Astrocyte of the cerebellum (primary cell): ENCODE measurements around the gene SH3BP2.

Experiments
- DNase-seq: peaks from one replicate; pipeline ENCODE4 v3.0.0-alpha.2; 2011; ENCODE audit warnings: low read depth
- H3K4me3 ChIP-seq: 2 replicates; pipeline ENCODE4 v1.5.1; 2011; ENCODE audit warnings: mild to moderate bottlenecking, low read depth, low read length, moderate library complexity
- in situ Hi-C: cut with HindIII; loops from 2 replicates; pipeline ENCODE4 v1.10.0; 2017; ENCODE audit warnings: low sequenced_read_pairs
- TF ChIP-seq, protein P1 (sequence below): IDR thresholded peaks from 2 replicates; pipeline ENCODE4 v1.5.1; 2012; ENCODE audit warnings: low read length, low read depth, moderate library complexity, mild to moderate bottlenecking; ENCODE audit errors: missing control alignments

SH3BP2 gene

DNA sequence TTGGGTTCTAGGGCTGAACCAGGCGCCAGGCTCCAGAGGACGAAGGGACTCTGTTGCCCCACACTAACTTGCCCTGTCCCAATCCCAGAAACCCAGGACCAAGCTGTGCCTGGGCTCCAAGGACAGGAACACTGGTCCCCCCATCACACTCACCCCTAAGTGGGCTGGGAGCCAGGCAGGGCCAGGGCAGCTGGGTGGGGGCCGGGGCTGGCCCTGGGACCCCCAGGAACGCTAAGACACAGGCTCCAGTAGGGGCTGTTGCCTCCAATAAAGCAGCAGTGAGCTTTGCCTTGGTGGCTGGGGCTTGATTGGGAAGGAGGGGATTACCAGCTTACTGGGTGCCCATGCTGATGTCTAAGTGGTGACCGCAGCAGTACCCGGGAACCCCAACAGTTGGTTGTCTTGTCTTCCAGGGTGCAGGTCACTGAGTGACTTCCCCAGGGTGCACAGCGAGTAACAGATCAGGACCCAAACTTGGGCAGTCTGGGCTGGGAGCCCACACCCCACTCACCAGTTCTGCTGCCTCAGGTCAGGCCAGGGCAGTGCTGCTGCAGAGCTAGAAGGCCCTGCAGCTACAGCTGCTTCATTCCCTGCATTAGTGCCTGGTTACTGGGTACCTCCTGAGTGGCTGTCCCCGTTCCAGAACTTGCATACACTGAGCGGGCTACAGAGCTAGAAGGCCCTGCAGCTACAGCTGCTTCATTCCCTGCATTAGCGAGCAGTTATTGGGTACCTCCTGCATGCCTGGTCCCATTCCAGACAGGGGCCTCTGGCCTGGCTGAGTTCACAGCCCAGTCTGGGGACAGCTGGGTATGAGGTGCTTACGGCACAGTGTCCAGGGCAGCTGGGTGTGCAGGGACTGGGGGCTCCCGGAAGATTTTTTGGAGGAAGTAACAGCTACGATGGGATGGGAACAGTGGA lies 41.4 kb downstream of the SH3BP2 start:
- no peak for DNase-seq
- TF ChIP-seq, protein P1, sequence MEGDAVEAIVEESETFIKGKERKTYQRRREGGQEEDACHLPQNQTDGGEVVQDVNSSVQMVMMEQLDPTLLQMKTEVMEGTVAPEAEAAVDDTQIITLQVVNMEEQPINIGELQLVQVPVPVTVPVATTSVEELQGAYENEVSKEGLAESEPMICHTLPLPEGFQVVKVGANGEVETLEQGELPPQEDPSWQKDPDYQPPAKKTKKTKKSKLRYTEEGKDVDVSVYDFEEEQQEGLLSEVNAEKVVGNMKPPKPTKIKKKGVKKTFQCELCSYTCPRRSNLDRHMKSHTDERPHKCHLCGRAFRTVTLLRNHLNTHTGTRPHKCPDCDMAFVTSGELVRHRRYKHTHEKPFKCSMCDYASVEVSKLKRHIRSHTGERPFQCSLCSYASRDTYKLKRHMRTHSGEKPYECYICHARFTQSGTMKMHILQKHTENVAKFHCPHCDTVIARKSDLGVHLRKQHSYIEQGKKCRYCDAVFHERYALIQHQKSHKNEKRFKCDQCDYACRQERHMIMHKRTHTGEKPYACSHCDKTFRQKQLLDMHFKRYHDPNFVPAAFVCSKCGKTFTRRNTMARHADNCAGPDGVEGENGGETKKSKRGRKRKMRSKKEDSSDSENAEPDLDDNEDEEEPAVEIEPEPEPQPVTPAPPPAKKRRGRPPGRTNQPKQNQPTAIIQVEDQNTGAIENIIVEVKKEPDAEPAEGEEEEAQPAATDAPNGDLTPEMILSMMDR = no peak
- H3K4me3 ChIP-seq = no peak overlapping the region
- in situ Hi-C loops = no loop called here

DNA sequence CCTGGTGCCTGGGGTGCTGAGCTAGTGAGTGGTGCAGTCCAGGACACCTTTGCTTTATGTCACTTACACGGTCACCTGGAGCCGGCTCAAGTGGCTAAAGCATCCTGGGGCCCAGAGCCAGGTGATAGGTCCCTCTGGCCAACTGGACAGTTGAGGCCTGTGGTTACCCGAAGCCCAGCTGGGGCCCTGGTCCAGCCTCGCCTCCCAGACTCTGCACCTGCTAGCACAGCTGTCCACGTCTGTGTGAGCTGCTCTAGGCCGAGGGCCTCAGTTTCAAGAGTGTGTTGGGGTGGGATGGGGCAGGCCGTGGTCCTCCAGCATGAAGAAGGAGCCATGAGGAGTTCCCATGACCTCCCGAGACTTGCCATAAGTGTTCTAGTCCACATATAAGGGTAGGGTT lies 43.1 kb downstream of the SH3BP2 start:
- TF ChIP-seq, protein P1 = no peak
- no peak for DNase-seq
- H3K4me3 ChIP-seq = no peak overlapping the region
- in situ Hi-C loops = no loop called here

DNA sequence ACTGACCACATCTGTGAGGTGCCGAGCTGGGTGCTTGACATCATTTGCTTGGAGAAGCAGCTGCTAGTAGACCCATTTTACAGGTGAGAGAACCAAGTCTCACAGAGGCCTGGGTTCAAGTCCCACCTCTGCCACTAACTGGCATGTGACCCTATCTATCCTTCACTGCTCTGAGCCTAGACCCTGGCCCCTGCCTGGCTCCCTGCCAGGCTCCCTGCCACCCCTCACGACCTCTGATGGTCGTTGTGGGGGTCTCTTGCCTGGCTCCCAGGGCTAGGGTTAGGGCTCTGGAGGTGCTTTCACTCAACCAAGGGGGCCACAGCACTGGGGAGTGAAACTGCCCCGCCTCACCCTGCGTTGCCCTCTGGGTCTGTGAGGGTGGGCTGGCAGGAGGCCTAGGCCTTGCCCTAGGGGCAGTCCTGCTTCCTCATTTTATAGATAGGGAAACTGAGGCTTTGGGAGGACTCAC lies 43.5 kb downstream of the SH3BP2 start:
- H3K4me3 ChIP-seq = no peak overlapping the region
- in situ Hi-C loops = no loop called here
- TF ChIP-seq, protein P1 = no peak
- no peak for DNase-seq

DNA sequence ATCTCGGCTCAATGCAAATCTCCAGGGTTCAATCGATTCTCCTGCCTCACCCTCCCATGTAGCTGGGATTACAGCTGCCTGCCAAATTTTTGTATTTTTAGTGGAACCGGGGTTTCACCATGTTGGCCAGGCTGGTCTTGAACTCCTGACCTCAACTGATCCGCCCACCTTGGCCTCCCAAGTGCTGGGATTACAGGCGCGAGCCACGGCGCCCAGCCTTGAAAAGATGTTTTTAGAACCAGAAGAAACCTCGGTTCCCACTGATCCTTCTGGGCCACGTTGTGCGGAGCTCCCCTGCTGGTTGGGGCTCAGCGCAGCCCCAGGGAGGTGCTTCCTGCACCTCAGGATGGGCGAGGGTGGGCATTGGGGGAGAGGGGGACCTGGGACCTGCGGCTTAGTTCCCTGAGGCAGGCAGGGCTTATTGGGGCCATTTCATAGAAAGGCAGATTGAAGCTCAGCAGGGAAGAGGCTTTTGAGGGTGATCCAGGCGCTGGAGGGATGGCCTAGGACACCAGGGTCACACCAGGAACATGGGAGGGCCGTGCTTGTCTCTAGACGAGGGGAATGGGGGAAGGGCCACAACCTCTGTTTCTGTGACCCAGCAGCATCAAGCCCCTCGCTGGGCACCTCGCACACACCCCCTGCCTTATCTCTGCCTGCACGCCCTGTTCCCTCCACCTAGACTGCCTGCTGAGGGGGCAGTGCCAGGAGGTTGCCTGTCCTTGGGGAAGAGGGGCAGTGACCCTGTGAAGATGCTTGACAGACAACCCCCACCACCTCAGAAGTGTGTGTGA lies 44.4 kb downstream of the SH3BP2 start:
- H3K4me3 ChIP-seq = no peak overlapping the region
- no peak for DNase-seq

DNA sequence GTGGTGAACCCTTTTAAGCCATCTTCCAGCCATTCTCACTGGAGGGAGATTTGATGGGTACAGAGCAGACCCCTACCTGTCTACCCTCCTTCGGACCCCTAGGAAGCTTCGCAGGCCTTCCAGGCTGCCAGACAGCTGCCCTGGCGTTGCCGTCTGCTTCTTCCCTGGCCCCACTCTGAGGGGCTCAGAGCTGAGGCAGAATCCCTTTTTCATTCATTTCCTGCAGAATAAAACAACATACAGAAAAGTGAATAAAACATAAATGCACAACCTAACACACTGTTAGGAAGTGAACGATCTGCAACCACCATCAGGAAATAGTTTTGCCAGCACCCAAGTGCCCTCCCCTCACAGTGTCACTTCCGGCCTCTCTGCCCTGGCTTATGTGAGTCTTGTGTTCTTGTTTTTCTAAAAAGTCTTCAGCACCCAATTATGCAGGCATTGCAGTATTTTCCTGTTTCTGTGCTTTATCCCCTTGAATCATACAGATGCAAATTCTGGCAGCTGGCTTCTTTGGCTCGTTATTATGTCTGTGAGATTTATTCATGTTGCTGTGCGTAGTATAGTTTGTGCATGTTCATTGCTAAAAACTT lies 45.1 kb downstream of the SH3BP2 start:
- in situ Hi-C loops = no loop called here
- no peak overlapping the region for H3K4me3 ChIP-seq
- DNase-seq = no peak
- TF ChIP-seq, protein P1 = no peak

More for the DNA sequence above, 44.4 kb downstream of the SH3BP2 start:
- in situ Hi-C loops = no loop called here
- TF ChIP-seq, protein P1 = no peak

DNA sequence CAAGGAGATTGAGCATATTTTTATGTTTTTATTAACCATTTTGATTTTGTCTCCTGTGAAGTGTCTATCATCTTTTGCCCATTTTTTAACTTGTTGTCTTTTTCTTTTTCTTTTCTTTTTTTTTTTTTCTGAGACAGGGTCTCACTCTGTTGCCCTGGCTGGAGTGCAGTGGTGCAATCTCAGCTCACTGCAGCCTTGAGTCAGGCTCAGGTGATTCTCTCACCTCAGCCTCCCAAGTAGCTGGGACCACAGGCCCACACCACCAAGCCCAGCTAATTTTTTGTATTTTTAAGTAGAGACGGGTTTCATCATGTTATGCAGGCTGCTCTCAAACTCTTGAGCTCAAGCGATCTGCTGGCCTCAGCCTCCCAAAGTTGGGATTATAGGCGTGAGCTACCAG lies 46.2 kb downstream of the SH3BP2 start:
- DNase-seq = no peak
- TF ChIP-seq, protein P1 = no peak
- no peak overlapping the region for H3K4me3 ChIP-seq
- in situ Hi-C loops = no loop called here
